HG03378 (cell line): ENCODE results near the gene ANXA2R.

Source experiments
- ATAC-seq: cut with Tn5 transposase; IDR thresholded peaks from one replicate; pipeline ENCODE4 v1.9.1; 2021; ENCODE audit warnings: mild to moderate bottlenecking, moderate library complexity; ENCODE audit not compliant: unreplicated experiment

The ANXA2R gene

GRCh38 chr5:43006424-43007202, 33.5 kb downstream of the ANXA2R start:
- ATAC-seq: no peak

GRCh38 chr5:43005031-43005430, 35.1 kb downstream of the ANXA2R start:
- ATAC-seq: no peak

- ATAC-seq: no peak
Measured at GRCh38 chr5:43001748-43002147, 38.4 kb downstream of the ANXA2R start.

- no peak for ATAC-seq
Measured at GRCh38 chr5:43000914-43001313, 39.2 kb downstream of the ANXA2R start.

- no peak for ATAC-seq
Measured at GRCh38 chr5:43000111-43000840, 39.8 kb downstream of the ANXA2R start.

- no peak for ATAC-seq
Measured at GRCh38 chr5:42995360-42995751, 44.8 kb downstream of the ANXA2R start.

GRCh38 chr5:42994555-42995359, 45.4 kb downstream of the ANXA2R start:
- ATAC-seq: peak; percentile 56

GRCh38 chr5:42994246-42994554, 45.9 kb downstream of the ANXA2R start:
- ATAC-seq: no peak

GRCh38 chr5:42993516-42994245, 46.4 kb downstream of the ANXA2R start:
- no peak for ATAC-seq

GRCh38 chr5:42992088-42992879, 47.8 kb downstream of the ANXA2R start:
- peak; percentile 49 for ATAC-seq

- ATAC-seq: peak; percentile 37
Measured at GRCh38 chr5:42991404-42992087, 48.6 kb downstream of the ANXA2R start.

GRCh38 chr5:42990892-42991291, 49.2 kb downstream of the ANXA2R start:
- ATAC-seq: no peak
